Loucy (cell line): ENCODE results near the gene SLC6A18.

ENCODE experiments used
- H2AFZ ChIP-seq: fragments of 200-600 bp; sonication (generic); 2 replicates; pipeline ENCODE4 v1.6.0; 2016; ENCODE audit warnings: antibody characterized with exemption, mild to moderate bottlenecking, low read length, moderate library complexity
- H3F3A ChIP-seq: fragments of 200-600 bp; 2 replicates; pipeline ENCODE4 v1.6.0; 2016; ENCODE audit warnings: antibody characterized with exemption, low read depth, mild to moderate bottlenecking
- H3K27me3 ChIP-seq: fragments of 200-600 bp; sonication (generic); 2 replicates; pipeline ENCODE4 v1.6.1; 2014; ENCODE audit warnings: low read length, mild to moderate bottlenecking; ENCODE audit not compliant: insufficient read depth, poor library complexity, severe bottlenecking
- H3K36me3 ChIP-seq: fragments of 200-600 bp; sonication (generic); 2 replicates; pipeline ENCODE4 v1.6.1; 2016; ENCODE audit warnings: low read length; ENCODE audit not compliant: insufficient read depth
- H3K4me1 ChIP-seq: fragments of 200-600 bp; sonication (generic); 2 replicates; pipeline ENCODE4 v1.5.1; 2014; ENCODE audit warnings: low read length, mild to moderate bottlenecking; ENCODE audit not compliant: insufficient read depth, poor library complexity, severe bottlenecking
- H3K4me2 ChIP-seq: fragments of 200-600 bp; sonication (generic); 2 replicates; pipeline ENCODE4 v1.6.0; 2014; ENCODE audit warnings: antibody characterized with exemption, low read length, low read depth, mild to moderate bottlenecking; ENCODE audit not compliant: poor library complexity, severe bottlenecking
- H3K4me3 ChIP-seq: fragments of 200-600 bp; sonication (generic); 2 replicates; pipeline ENCODE4 v1.5.1; 2014; ENCODE audit warnings: low read length, mild to moderate bottlenecking, mixed read lengths; ENCODE audit not compliant: poor library complexity, severe bottlenecking
- H3K79me2 ChIP-seq: fragments of 200-600 bp; sonication (generic); 2 replicates; pipeline ENCODE4 v1.6.1; 2014; ENCODE audit warnings: low read length; ENCODE audit not compliant: insufficient read depth
- H3K9ac ChIP-seq: fragments of 200-600 bp; sonication (generic); 2 replicates; pipeline ENCODE4 v1.6.0; 2014; ENCODE audit warnings: mild to moderate bottlenecking, low read depth, low read length, moderate library complexity; ENCODE audit not compliant: poor library complexity, severe bottlenecking
- H3K9me2 ChIP-seq: fragments of 200-600 bp; sonication (generic); replicated peaks from 2 replicates; pipeline ENCODE4 v1.6.1; 2016; ENCODE audit warnings: low read depth, low read length, mixed read lengths
- H3K9me3 ChIP-seq: fragments of 200-600 bp; sonication (generic); 2 replicates; pipeline ENCODE4 v1.6.1; 2014; ENCODE audit warnings: mild to moderate bottlenecking, antibody characterized with exemption, low read length, low read depth; ENCODE audit not compliant: insufficient read depth
- H4K20me1 ChIP-seq: fragments of 200-600 bp; sonication (generic); 2 replicates; pipeline ENCODE4 v1.6.0; 2014; ENCODE audit warnings: antibody characterized with exemption, low read length, mild to moderate bottlenecking; ENCODE audit not compliant: insufficient read depth, poor library complexity, severe bottlenecking
- EZH2phosphoT487 ChIP-seq: fragments of 200-600 bp; IDR thresholded peaks from 2 replicates; pipeline ENCODE4 v1.6.1; 2018; ENCODE audit warnings: antibody characterized with exemption, mild to moderate bottlenecking, moderate library complexity, borderline replicate concordance
- TF ChIP-seq, protein P1 (sequence below): fragments of 200-600 bp; sonication (generic); conservative IDR thresholded peaks from 2 replicates; pipeline ENCODE4 v1.5.1; 2014; ENCODE audit warnings: mild to moderate bottlenecking, antibody characterized with exemption, low read length

SLC6A18 gene

GRCh38 chr5:1231354-1231905, 6.2 kb downstream of the SLC6A18 start:
- H4K20me1 ChIP-seq, result no peaks in the 10 kb centered on the region
- H3K36me3 ChIP-seq, result no peaks in the 10 kb centered on the region
- no peak overlapping the region for H3K4me2 ChIP-seq
- H2AFZ ChIP-seq, result no peak overlapping the region
- peaks cover 4% of the 10 kb centered on the region; the same call in 1 of the 2 replicates for H3K9me3 ChIP-seq
- TF ChIP-seq, protein P1, sequence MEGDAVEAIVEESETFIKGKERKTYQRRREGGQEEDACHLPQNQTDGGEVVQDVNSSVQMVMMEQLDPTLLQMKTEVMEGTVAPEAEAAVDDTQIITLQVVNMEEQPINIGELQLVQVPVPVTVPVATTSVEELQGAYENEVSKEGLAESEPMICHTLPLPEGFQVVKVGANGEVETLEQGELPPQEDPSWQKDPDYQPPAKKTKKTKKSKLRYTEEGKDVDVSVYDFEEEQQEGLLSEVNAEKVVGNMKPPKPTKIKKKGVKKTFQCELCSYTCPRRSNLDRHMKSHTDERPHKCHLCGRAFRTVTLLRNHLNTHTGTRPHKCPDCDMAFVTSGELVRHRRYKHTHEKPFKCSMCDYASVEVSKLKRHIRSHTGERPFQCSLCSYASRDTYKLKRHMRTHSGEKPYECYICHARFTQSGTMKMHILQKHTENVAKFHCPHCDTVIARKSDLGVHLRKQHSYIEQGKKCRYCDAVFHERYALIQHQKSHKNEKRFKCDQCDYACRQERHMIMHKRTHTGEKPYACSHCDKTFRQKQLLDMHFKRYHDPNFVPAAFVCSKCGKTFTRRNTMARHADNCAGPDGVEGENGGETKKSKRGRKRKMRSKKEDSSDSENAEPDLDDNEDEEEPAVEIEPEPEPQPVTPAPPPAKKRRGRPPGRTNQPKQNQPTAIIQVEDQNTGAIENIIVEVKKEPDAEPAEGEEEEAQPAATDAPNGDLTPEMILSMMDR, result no peak
- no peak for TF ChIP-seq EZH2phosphoT487
- H3K4me1 ChIP-seq, result peaks cover 53% of the 10 kb centered on the region
- peak overlapping the region; percentile 20 for H3K9ac ChIP-seq
- no peaks in the 10 kb centered on the region for H3K9me2 ChIP-seq
- peaks cover 15% of the 10 kb centered on the region for H3F3A ChIP-seq
- H3K4me3 ChIP-seq, result no peak overlapping the region
- no peaks in the 10 kb centered on the region for H3K79me2 ChIP-seq
- H3K27me3 ChIP-seq, result no peaks in the 10 kb centered on the region

DNA sequence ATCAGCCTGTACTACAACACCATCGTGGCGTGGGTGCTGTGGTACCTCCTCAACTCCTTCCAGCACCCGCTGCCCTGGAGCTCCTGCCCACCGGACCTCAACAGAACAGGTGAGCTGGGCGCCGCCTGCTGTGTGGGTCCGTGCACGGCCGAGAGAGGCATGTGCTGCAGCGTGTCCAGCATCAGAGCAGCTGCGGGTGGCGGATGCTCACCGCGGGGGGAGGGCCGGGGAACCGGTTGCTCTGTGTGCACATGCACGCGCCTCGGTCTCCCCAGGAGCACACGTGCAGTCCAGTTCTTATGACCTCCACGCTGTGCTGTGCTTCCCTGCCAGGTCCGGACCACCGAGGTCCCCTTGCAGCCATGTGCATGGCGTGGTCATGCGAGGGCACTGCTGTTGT, 7.6 kb downstream of the SLC6A18 start:
- no peak overlapping the region for H3K9ac ChIP-seq
- no peaks in the 10 kb centered on the region for H3K36me3 ChIP-seq
- no peak overlapping the region for H3K4me2 ChIP-seq
- peaks cover 41% of the 10 kb centered on the region for H3K4me1 ChIP-seq
- peaks cover 4% of the 10 kb centered on the region; the same call in 1 of the 2 replicates for H3K9me3 ChIP-seq
- H3K4me3 ChIP-seq, result no peak overlapping the region
- H3F3A ChIP-seq, result peaks cover 8% of the 10 kb centered on the region; the same call in 1 of the 2 replicates
- H4K20me1 ChIP-seq, result no peaks in the 10 kb centered on the region
- no peaks in the 10 kb centered on the region for H3K27me3 ChIP-seq
- no peaks in the 10 kb centered on the region for H3K79me2 ChIP-seq
- no peak overlapping the region for H2AFZ ChIP-seq
- no peaks in the 10 kb centered on the region for H3K9me2 ChIP-seq
- TF ChIP-seq EZH2phosphoT487, result no peak
- TF ChIP-seq, protein P1, result no peak

DNA sequence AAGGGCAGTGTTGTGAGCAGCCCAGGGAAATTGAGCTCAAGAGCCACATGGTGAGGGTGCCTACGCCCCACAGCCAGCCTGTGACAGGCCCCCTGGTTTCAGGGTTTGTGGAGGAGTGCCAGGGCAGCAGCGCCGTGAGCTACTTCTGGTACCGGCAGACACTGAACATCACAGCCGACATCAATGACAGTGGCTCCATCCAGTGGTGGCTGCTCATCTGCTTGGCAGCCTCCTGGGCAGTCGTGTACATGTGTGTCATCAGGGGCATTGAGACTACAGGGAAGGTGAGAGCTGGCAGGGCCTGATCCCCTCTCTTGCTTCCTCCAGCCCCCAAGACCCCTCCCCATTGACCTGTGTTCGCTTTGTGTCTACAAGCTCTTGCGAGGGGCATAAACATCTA, 10.2 kb downstream of the SLC6A18 start:
- Histone ChIP-seq H3K9me3 (peaks cover 4% of the 10 kb centered on the region; the same call in 1 of the 2 replicates), H3K4me2 (no peak overlapping the region), H3K4me1 (peaks cover 15% of the 10 kb centered on the region), H4K20me1 (no peaks in the 10 kb centered on the region), H3K4me3 (no peak overlapping the region), H2AFZ (no peak overlapping the region), H3K9me2 (no peaks in the 10 kb centered on the region), H3K27me3 (no peaks in the 10 kb centered on the region), H3K79me2 (no peaks in the 10 kb centered on the region), H3F3A (no peaks in the 10 kb centered on the region), H3K36me3 (no peaks in the 10 kb centered on the region), H3K9ac (no peak overlapping the region)
- TF ChIP-seq, protein P1, result peak; percentile 36
- TF ChIP-seq EZH2phosphoT487, result no peak
